AG09309 (cell line): Measurements from ENCODE around the gene CHAC1.

Source experiments
- DNase-seq: peaks from one replicate; pipeline ENCODE4 v3.0.0-alpha.2; 2010; ENCODE audit warnings: low read depth
- H3K4me3 ChIP-seq: 2 replicates; pipeline ENCODE4 v1.5.1; 2011; ENCODE audit warnings: mild to moderate bottlenecking, low read depth, low read length, moderate library complexity; ENCODE audit not compliant: control insufficient read depth
- TF ChIP-seq, protein P1 (sequence below): IDR thresholded peaks from 2 replicates; pipeline ENCODE4 v1.5.1; 2011; ENCODE audit warnings: mild to moderate bottlenecking, low read depth, low read length, inconsistent platforms; ENCODE audit not compliant: insufficient read depth, control insufficient read depth; ENCODE audit errors: missing control alignments

Gene CHAC1

DNA sequence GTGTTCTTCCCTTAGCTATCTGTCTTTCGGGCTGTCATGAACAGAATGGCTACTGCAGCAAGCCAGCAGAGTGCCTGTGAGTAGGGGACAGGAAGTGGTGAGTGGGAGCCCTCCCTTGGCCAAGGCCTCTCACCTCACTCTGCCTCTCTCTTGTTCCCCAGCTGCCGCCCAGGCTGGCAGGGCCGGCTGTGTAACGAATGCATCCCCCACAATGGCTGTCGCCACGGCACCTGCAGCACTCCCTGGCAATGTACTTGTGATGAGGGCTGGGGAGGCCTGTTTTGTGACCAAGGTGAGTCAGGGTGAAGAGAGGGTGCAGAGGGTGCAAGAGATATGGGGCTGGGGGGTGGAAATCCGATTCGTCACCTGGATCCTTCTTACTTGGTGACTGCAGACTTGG, 21.1 kb upstream of the CHAC1 start:
- DNase-seq: no peak
- TF ChIP-seq, protein P1, sequence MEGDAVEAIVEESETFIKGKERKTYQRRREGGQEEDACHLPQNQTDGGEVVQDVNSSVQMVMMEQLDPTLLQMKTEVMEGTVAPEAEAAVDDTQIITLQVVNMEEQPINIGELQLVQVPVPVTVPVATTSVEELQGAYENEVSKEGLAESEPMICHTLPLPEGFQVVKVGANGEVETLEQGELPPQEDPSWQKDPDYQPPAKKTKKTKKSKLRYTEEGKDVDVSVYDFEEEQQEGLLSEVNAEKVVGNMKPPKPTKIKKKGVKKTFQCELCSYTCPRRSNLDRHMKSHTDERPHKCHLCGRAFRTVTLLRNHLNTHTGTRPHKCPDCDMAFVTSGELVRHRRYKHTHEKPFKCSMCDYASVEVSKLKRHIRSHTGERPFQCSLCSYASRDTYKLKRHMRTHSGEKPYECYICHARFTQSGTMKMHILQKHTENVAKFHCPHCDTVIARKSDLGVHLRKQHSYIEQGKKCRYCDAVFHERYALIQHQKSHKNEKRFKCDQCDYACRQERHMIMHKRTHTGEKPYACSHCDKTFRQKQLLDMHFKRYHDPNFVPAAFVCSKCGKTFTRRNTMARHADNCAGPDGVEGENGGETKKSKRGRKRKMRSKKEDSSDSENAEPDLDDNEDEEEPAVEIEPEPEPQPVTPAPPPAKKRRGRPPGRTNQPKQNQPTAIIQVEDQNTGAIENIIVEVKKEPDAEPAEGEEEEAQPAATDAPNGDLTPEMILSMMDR: no peak
- H3K4me3 ChIP-seq: no peak overlapping the region

DNA sequence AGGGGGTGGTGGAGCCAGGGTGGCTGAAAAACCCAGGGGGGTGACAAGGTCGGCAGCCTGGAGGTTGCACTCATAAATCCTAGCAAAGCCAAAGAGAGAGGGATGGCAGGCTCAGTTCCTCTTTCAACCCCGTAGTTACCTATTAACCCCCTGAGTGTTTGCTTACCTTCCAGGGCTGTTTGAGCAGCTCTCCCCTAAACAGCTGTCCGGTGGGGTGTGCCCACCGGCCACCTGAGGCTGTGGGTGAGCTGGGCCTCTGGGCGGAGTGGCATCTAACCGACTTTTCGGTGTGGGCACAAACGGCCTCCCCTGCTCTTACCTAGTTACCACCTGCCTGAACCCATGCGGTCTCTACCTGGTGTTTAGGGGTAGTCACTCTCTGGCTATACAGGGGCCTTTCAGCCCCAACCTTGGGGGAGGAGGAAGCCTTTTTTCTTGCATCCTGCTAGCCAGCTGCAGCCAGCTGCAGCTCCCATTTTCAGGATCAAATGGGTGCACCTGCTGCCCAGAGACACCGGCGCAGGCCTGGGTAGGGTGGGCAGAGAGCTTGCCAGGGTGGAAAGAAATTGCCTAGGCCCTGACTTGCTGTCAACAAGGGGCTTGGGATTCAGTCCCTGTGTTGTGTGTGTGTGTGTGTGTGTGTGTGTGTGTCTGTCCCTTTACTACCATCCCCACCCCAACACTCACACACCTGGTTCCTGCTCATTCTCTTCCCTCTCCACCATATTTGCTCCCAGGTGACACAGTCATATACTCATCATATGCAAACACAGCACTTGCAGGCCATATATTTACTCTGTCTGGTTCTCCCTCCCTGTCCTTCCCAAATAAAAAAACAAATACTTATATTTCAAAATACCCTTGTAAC, 20.4 kb upstream of the CHAC1 start:
- H3K4me3 ChIP-seq: no peak overlapping the region
- no peak for DNase-seq
- TF ChIP-seq, protein P1: no peak

DNA sequence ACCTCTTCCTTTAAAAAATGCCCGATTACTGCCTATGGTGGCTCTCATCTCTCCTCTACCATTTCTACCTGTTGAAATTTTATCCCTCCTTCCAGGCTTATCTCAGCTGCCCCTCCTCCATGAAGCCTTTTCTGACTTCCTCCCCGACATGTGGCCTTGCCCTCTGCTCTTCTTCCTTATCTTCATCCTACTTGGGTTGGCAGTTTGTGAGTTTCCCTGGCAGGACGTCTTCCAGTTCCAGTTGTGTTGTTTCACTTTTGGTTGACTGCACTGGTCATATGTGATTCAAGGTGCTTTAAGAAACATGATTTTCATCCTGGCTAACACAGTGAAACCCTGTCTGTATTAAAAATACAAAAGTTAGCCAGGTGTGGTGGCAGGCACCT, 19.8 kb upstream of the CHAC1 start:
- DNase-seq: no peak
- TF ChIP-seq, protein P1: no peak
- no peak overlapping the region for H3K4me3 ChIP-seq

DNA sequence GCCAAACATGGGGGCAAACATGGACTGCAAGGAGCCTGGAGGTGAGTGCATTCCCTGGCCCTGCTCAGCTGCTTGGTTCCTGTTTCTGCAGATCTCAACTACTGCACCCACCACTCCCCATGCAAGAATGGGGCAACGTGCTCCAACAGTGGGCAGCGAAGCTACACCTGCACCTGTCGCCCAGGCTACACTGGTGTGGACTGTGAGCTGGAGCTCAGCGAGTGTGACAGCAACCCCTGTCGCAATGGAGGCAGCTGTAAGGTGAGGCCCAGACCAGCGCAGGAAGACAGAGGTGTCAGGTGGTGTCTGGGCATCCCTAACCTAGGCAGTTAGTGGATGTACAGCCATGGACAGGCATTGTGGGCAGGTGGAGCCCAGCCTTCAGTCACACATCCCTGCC, 18.8 kb upstream of the CHAC1 start:
- H3K4me3 ChIP-seq: no peak overlapping the region
- TF ChIP-seq, protein P1: no peak
- no peak for DNase-seq

DNA sequence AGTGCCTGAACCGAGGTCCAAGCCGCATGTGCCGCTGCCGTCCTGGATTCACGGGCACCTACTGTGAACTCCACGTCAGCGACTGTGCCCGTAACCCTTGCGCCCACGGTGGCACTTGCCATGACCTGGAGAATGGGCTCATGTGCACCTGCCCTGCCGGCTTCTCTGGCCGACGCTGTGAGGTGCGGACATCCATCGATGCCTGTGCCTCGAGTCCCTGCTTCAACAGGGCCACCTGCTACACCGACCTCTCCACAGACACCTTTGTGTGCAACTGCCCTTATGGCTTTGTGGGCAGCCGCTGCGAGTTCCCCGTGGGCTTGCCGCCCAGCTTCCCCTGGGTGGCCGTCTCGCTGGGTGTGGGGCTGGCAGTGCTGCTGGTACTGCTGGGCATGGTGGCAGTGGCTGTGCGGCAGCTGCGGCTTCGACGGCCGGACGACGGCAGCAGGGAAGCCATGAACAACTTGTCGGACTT, 17.0 kb upstream of the CHAC1 start:
- no peak for DNase-seq
- TF ChIP-seq, protein P1: no peak

GRCh38 chr15:40936709-40937666, 16.3 kb upstream of the CHAC1 start:
- no peak for DNase-seq
- H3K4me3 ChIP-seq: no peak overlapping the region
- TF ChIP-seq, protein P1: no peak

More for the DNA sequence above, 17.0 kb upstream of the CHAC1 start:
- no peak overlapping the region for H3K4me3 ChIP-seq
